ENCODE data around the gene MDC1.

GRCh38 chr6:30747300-30747687 is 30.2 kb upstream of the MDC1 start:
- no peak for TF ChIP-seq CTCF (optimal IDR thresholded peaks at IDR 0.05 in 1 of 3, IDR thresholded peaks at IDR 0.05 in 1 of 3, conservative IDR thresholded peaks at IDR 0.05 in 1 of 3; ENCODE audit: extremely low read depth in 1 of 3, insufficient read depth in 2 of 3, low read length in 3 of 3)
- TF ChIP-seq EZH2 (IDR thresholded peaks at IDR 0.05; ENCODE audit: low read length) = no peak

Measured in keratinocyte (primary cell).